HepG2 (cell line): ENCODE data around the gene DSG4. TPM values are rescaled to one million over a fixed set of nuclear protein-coding genes. Genes with fewer than 3 reads are reported as not detected.

Experiments
- ATAC-seq: fragments of 200-7000 bp; cut with Tn5 transposase; 3 replicates; pipeline ENCODE4 v1.9.1; 2020; ENCODE audit warnings: mild to moderate bottlenecking, moderate library complexity
- BruUV-seq: library from RNA; stranded (reverse); fragments of 400-500 nt; replicated peaks from 2 replicates; lab custom pipeline; 2021; lab: Mats Ljungman, UMichigan
- CTCF ChIA-PET: fragments of 300-600 bp; formaldehyde crosslinking; extraction: SDS; loops from one replicate; lab custom pipeline; 2021; ENCODE audit warnings: low total read pairs, inconsistent platforms, low intra/inter-chr PET ratio; lab: Yijun Ruan, JAX
- POLR2A ChIA-PET: fragments of 350-600 bp; sonication (Branson Sonifier 250); formaldehyde crosslinking; loops from one replicate; lab custom pipeline; 2020; ENCODE audit warnings: antibody characterized with exemption, inconsistent platforms; lab: Yijun Ruan, JAX
- DNase-seq: peaks from one replicate; pipeline ENCODE4 v3.0.0-alpha.2; 2015; ENCODE audit warnings: low spot score
- FAIRE-seq: peaks from 3 replicates; lab custom pipeline; 2011; peaks lifted over from hg19 to GRCh38; lab: Jason Lieb, UNC
- H2AFZ ChIP-seq: one replicate; pipeline ENCODE4 v1.6.1; 2011; ENCODE audit warnings: low read length, inconsistent platforms
- H3K27ac ChIP-seq: fragments of 300-600 bp; 3 replicates; pipeline ENCODE4 v1.8.0; 2011; ENCODE audit warnings: mixed run types, mild to moderate bottlenecking, mixed read lengths, low read length, inconsistent platforms; ENCODE audit not compliant: insufficient read depth; ENCODE audit errors: extremely low read length
- H3K27me3 ChIP-seq, 2 experiments: fragments of 200-600 bp in 1 of 2; 2 replicates in 1 of 2; 3 replicates in 1 of 2; pipeline versions ENCODE4 v1.6.0 to v1.8.0; 2011; ENCODE audit warnings: low read length in 2 of 2, mild to moderate bottlenecking in 2 of 2, moderate library complexity in 2 of 2, inconsistent platforms in 1 of 2; ENCODE audit not compliant: insufficient read depth in 2 of 2, control insufficient read depth in 1 of 2
- H3K36me3 ChIP-seq, 2 experiments: fragments of 200-600 bp in 1 of 2; replicated peaks in 1 of 2; 2 replicates in 1 of 2; 3 replicates in 1 of 2; pipeline versions ENCODE4 v1.5.1 to v1.8.0; 2011; ENCODE audit warnings: low read length in 2 of 2, inconsistent platforms in 1 of 2; ENCODE audit not compliant: insufficient read depth in 2 of 2, control insufficient read depth in 1 of 2
- H3K4me1 ChIP-seq: 2 replicates; pipeline ENCODE4 v1.5.1; 2012; ENCODE audit warnings: low read length, inconsistent platforms; ENCODE audit not compliant: insufficient read depth
- H3K4me2 ChIP-seq: 2 replicates; pipeline ENCODE4 v1.6.0; 2011; ENCODE audit warnings: low read depth, low read length, inconsistent platforms
- H3K4me3 ChIP-seq, 3 experiments: fragments of 200-600 bp in 1 of 3; sonication (generic), shearing (Covaris generic) in 1 of 3; replicated peaks in 1 of 3; 2 replicates each; pipeline ENCODE4 v1.5.1; 2011 to 2016; ENCODE audit warnings: low read length in 3 of 3, inconsistent platforms in 2 of 3, low read depth in 2 of 3, mild to moderate bottlenecking in 2 of 3, control low read depth in 1 of 3, mixed read lengths in 1 of 3; ENCODE audit not compliant: insufficient read depth in 1 of 3
- H3K79me2 ChIP-seq: one replicate; pipeline ENCODE4 v1.6.1; 2011; ENCODE audit warnings: low read length, inconsistent platforms; ENCODE audit not compliant: insufficient read depth
- H3K9ac ChIP-seq: 2 replicates; pipeline ENCODE4 v1.6.0; 2011; ENCODE audit warnings: mild to moderate bottlenecking, low read depth, low read length, inconsistent platforms; ENCODE audit not compliant: insufficient read depth
- H3K9me3 ChIP-seq: 2 replicates; pipeline ENCODE4 v1.5.1; 2012; ENCODE audit warnings: mild to moderate bottlenecking, low read length
- H4K20me1 ChIP-seq: 2 replicates; pipeline ENCODE4 v1.6.0; 2011; ENCODE audit warnings: inconsistent platforms, mild to moderate bottlenecking, low read length, moderate library complexity; ENCODE audit not compliant: insufficient read depth
- EHMT2 ChIP-seq: fragments of 200-600 bp; sonication (generic); IDR thresholded peaks from 2 replicates; pipeline ENCODE4 v1.7.0; 2017; ENCODE audit warnings: antibody characterized with exemption, low read depth, low read length, borderline replicate concordance
- MAFF ChIP-seq: IDR thresholded peaks from 2 replicates; pipeline ENCODE4 v1.6.1; 2011; ENCODE audit warnings: low read depth, low read length, improper control_type of control experiment
- MAFK ChIP-seq, 2 experiments: IDR thresholded peaks in 1 of 2; conservative IDR thresholded peaks in 1 of 2; 2 replicates each; pipeline ENCODE4 v1.6.1; 2011; ENCODE audit warnings: improper control_type of control experiment in 2 of 2, low read length in 2 of 2
- TCF7L2 ChIP-seq: IDR thresholded peaks from 2 replicates; pipeline ENCODE4 v1.6.1; 2011; ENCODE audit warnings: mild to moderate bottlenecking, low read depth, low read length, moderate library complexity
- TSC22D2 ChIP-seq: sonication (generic); formaldehyde crosslinking; IDR thresholded peaks from 2 replicates; pipeline ENCODE4 v1.5.1; 2020; ENCODE audit warnings: missing genetic modification reagents, mild to moderate bottlenecking, borderline replicate concordance
- ZNF253 ChIP-seq: sonication (generic); formaldehyde crosslinking; IDR thresholded peaks from 2 replicates; pipeline ENCODE4 v1.8.0; 2022; ENCODE audit warnings: mild to moderate bottlenecking, missing genetic modification reagents, borderline replicate concordance
- ZNF335 ChIP-seq: sonication (generic); formaldehyde crosslinking; IDR thresholded peaks from 2 replicates; pipeline ENCODE4 v1.4.0; 2020; ENCODE audit warnings: missing genetic modification reagents
- ZNF34 ChIP-seq: sonication (generic); formaldehyde crosslinking; IDR thresholded peaks from 2 replicates; pipeline ENCODE4 v1.4.0; 2020; ENCODE audit warnings: mild to moderate bottlenecking, missing genetic modification reagents, borderline replicate concordance
- ZNF75D ChIP-seq: sonication (generic); formaldehyde crosslinking; IDR thresholded peaks from 2 replicates; pipeline ENCODE4 v1.8.1; 2023; ENCODE audit warnings: missing genetic modification reagents, mild to moderate bottlenecking, borderline replicate concordance
- WGBS: methylation state at CpG from one replicate; pipeline ENCODE4 v1.1.6; 2017; ENCODE audit warnings: low lambda C conversion rate; 5-methylcytosine and 5-hydroxymethylcytosine counted together
- in situ Hi-C: cut with HindIII; loops from 2 replicates; pipeline ENCODE4 v1.10.0; 2017; ENCODE audit warnings: low pct_unique_long_range_greater_than_20kb; ENCODE audit not compliant: extremely low pct_ligation_motif_present
- intact Hi-C: fragments of 100-400 bp; cut with micrococcal nuclease; formaldehyde crosslinking; loops from one replicate; pipeline ENCODE4 v1.10.0; 2022; ENCODE audit not compliant: unreplicated experiment
- polyA plus RNA-seq, 8 experiments: library from polyadenylated mRNA; depleted of rRNA in 3 of 8; stranded (reverse) in 7 of 8; unstranded in 1 of 8; fragments of >200 nt; fragmentation: Illumina TruSeq in 4 of 8; extraction: Trizol in 4 of 8; gene quantifications; 2 replicates each; pipeline versions ENCODE4 v1.2.1 to v1.2.3, GENCODE V29; 2011 to 2016; ENCODE audit warnings: low read depth in 4 of 8, missing spikeins in 1 of 8, mixed read lengths in 1 of 8; ENCODE audit not compliant: insufficient read depth in 1 of 8
- total RNA-seq, 5 experiments: library from RNA; depleted of rRNA; stranded (reverse); fragments of >200 nt; fragmentation: Illumina TruSeq; extraction: Trizol; gene quantifications; 2 replicates each; pipeline ENCODE4 v1.2.3, GENCODE V29; 2016; ENCODE audit warnings: low read depth in 1 of 5

DSG4 gene
- total and polyA plus RNA-seq, 2 of the 13 experiments (the other 11 are each of a cell fraction or from before 2014, with no cell fraction given): 0.07 TPM; not detected in 1

DNA sequence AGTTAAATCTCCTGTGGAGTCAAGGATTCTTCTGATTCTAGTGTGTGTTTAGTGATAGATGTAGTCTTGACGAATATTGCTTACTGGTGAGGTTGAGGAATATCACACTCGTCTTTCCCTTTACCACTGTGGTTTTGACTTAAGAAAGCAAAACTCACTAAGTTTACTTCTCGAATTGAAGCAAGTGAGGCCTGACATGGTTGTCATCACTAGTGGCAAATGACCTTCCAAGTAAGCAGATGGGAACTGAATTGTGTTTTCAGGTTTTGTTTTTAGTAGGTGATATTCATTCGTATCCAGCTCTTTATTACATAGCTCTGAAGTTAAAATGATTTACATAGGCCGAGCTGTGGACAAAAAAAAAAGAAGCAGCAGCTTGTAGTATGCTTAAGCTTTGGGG, 20.6 kb upstream of the DSG4 start (continued):
- TF ChIP-seq ZNF34 (CRISPR knock-in tag) (no peak), TSC22D2 (no peak), ZNF75D (no peak), TCF7L2 (no peak)

DNA sequence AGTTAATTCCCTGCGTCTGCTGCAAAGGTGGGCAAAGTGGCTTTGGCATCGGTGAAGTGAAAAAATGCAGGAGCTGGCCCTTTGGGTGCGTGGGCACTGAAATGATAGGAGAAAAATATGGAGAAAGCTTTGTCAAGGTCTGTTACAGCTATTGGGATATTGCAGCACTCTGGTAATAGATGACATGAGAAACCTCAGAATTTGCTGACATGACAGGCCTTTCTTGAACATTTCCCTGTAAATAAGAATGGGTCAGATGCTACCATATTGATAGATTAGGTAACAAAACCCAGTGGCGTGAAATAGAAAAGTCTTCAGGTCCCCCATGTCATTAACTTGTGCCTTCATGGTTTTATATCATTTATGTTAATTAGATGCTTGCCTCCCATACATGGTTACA, 12.4 kb upstream of the DSG4 start:
- H2AFZ ChIP-seq: no peak overlapping the region
- H3K9me3 ChIP-seq: peaks cover 8% of the 10 kb centered on the region; the same call in 1 of the 2 replicates
- no peak overlapping the region for H3K9ac ChIP-seq
- FAIRE-seq: no peak
- no peaks in the 10 kb centered on the region for H3K36me3 ChIP-seq
- no peak overlapping the region for H3K27ac ChIP-seq
- no peak for DNase-seq
- H3K27me3 ChIP-seq: no peaks in the 10 kb centered on the region
- intact Hi-C loops (no loop called here), in situ Hi-C loops (no loop called here)
- H3K79me2 ChIP-seq: no peaks in the 10 kb centered on the region
- ATAC-seq: no peak
- POLR2A ChIA-PET: no interaction called here
- no peaks in the 10 kb centered on the region for H3K4me1 ChIP-seq
- no peaks in the 10 kb centered on the region for H4K20me1 ChIP-seq
- H3K4me2 ChIP-seq: no peak overlapping the region
- 50% methylated on average over 4 of the region's 4 CpGs for WGBS
- no TSS peak for BruUV-seq
- CTCF ChIA-PET: no interaction called here
- TF ChIP-seq MAFK (conservative IDR thresholded peaks at IDR 0.05 in 1 of 2, IDR thresholded peaks at IDR 0.05 in 1 of 2; ENCODE audit: low read length in 2 of 2): peak; percentile 62 to 78
- no peak for TF ChIP-seq ZNF253 (CRISPR knock-in tag)
- peak; percentile 72 for TF ChIP-seq MAFF
- no peak for TF ChIP-seq ZNF335
- TF ChIP-seq EHMT2: no peak
- TF ChIP-seq, all 625 proteins: peak for 2
- H3K4me3 ChIP-seq: no peak overlapping the region
